GM11168 (cell line): Measurements from ENCODE around the gene C4orf33.
"Not testable (repeated sequence)": the region's sequence is repeated elsewhere in the genome, so short reads cannot be mapped to it uniquely, and the experiment has no call there.

Experiments
- in situ Hi-C: fragments of 300-500 bp; cut with MboI; formaldehyde crosslinking; loops from one replicate; pipeline ENCODE4 v1.12.0; 2022; ENCODE audit warnings: low sequenced_read_pairs; ENCODE audit not compliant: unreplicated experiment

C4orf33 gene

GRCh38 chr4:129095811-129096454, at the start of gene C4orf33:
Gene C4orf33, plus strand, starts transcription at chr4:129096152. Its CDS starts 6,459 bp downstream, at chr4:129102611.
- in situ Hi-C loops, result no loop called here

- in situ Hi-C loops, result no loop called here
These were observed 36.9 kb upstream of the C4orf33 start for GRCh38 chr4:129059028-129059427.

GRCh38 chr4:129062580-129062979, 33.4 kb upstream of the C4orf33 start:
- in situ Hi-C loops, result no loop called here

GRCh38 chr4:129063640-129064039, 32.3 kb upstream of the C4orf33 start:
- in situ Hi-C loops, result no loop called here

GRCh38 chr4:129064717-129065116, 31.2 kb upstream of the C4orf33 start:
- in situ Hi-C loops, result no loop called here

- in situ Hi-C loops, result not testable (repeated sequence)
These were observed 26.4 kb upstream of the C4orf33 start for GRCh38 chr4:129069537-129069936.

- in situ Hi-C loops, result no loop called here
These were observed 18.6 kb upstream of the C4orf33 start for GRCh38 chr4:129077326-129077725.

- in situ Hi-C loops, result no loop called here
These were observed 15.8 kb upstream of the C4orf33 start for GRCh38 chr4:129080129-129080528.

- in situ Hi-C loops, result no loop called here
These were observed 13.7 kb upstream of the C4orf33 start for GRCh38 chr4:129082302-129082701.

- in situ Hi-C loops, result no loop called here
These were observed 10.5 kb upstream of the C4orf33 start for GRCh38 chr4:129085472-129085871.

- in situ Hi-C loops, result no loop called here
These were observed 8.4 kb upstream of the C4orf33 start for GRCh38 chr4:129087516-129087915.

- in situ Hi-C loops, result no loop called here
These were observed 3.2 kb upstream of the C4orf33 start for GRCh38 chr4:129092631-129093190.

GRCh38 chr4:129093191-129093920, 2.6 kb upstream of the C4orf33 start, which contains the start of gene SCLT1:
Gene SCLT1, minus strand, starts transcription at chr4:129093539. Its CDS starts 436 bp downstream, at chr4:129093103.
- in situ Hi-C loops, result no loop called here

- in situ Hi-C loops, result no loop called here
These were observed 1.6 kb upstream of the C4orf33 start for GRCh38 chr4:129094347-129094746.

GRCh38 chr4:129098531-129099001, 2.6 kb downstream of the C4orf33 start:
- in situ Hi-C loops, result no loop called here

GRCh38 chr4:129109965-129110824, 14.2 kb downstream of the C4orf33 start:
- in situ Hi-C loops, result no loop called here

- in situ Hi-C loops, result no loop called here
These were observed 15.0 kb downstream of the C4orf33 start for GRCh38 chr4:129110931-129111330.

GRCh38 chr4:129111919-129112318, 16.0 kb downstream of the C4orf33 start:
- in situ Hi-C loops, result no loop called here

- in situ Hi-C loops, result no loop called here
These were observed 17.5 kb downstream of the C4orf33 start for GRCh38 chr4:129113434-129113833.

- in situ Hi-C loops, result no loop called here
These were observed 18.0 kb downstream of the C4orf33 start for GRCh38 chr4:129113919-129114318.
